OCI-LY1 (cell line): ENCODE results near the gene TKFC.
A peak's percentile ranks its signal among the peaks of the same experiment; 100 is the strongest.

Source experiments
- H2AFZ ChIP-seq: fragments of 200-600 bp; sonication (generic), shearing (Covaris generic); 2 replicates; pipeline ENCODE4 v1.6.0; 2014; ENCODE audit warnings: antibody characterized with exemption, mild to moderate bottlenecking, low read length
- H3F3A ChIP-seq: fragments of 200-600 bp; sonication (generic), shearing (Covaris generic); 2 replicates; pipeline ENCODE4 v1.6.0; 2014; ENCODE audit warnings: mild to moderate bottlenecking, antibody characterized with exemption, low read length, moderate library complexity; ENCODE audit not compliant: insufficient read depth
- H3K27ac ChIP-seq: fragments of 200-600 bp; sonication (generic); 2 replicates; pipeline ENCODE4 v1.5.1; 2014; ENCODE audit warnings: low read length, mixed run types, mild to moderate bottlenecking, low read depth; ENCODE audit not compliant: poor library complexity, severe bottlenecking
- H3K27me3 ChIP-seq: fragments of 200-600 bp; sonication (generic); 2 replicates; pipeline ENCODE4 v1.6.0; 2014; ENCODE audit warnings: antibody characterized with exemption, mild to moderate bottlenecking, low read length, moderate library complexity; ENCODE audit not compliant: insufficient read depth
- H3K36me3 ChIP-seq: fragments of 200-600 bp; sonication (generic); 2 replicates; pipeline ENCODE4 v1.6.1; 2014; ENCODE audit warnings: mild to moderate bottlenecking, antibody characterized with exemption, low read length, moderate library complexity, mixed read lengths; ENCODE audit not compliant: insufficient read depth
- H3K4me1 ChIP-seq: fragments of 200-600 bp; sonication (generic); 2 replicates; pipeline ENCODE4 v1.5.1; 2014; ENCODE audit warnings: mild to moderate bottlenecking, low read length, moderate library complexity; ENCODE audit not compliant: insufficient read depth, severe bottlenecking
- H3K4me2 ChIP-seq: fragments of 200-600 bp; sonication (generic), shearing (Covaris generic); 2 replicates; pipeline ENCODE4 v1.6.1; 2014; ENCODE audit warnings: low read length
- H3K4me3 ChIP-seq: fragments of 200-600 bp; sonication (generic); 2 replicates; pipeline ENCODE4 v1.5.1; 2014; ENCODE audit warnings: low read length, low read depth, mild to moderate bottlenecking, mixed read lengths; ENCODE audit not compliant: poor library complexity, severe bottlenecking
- H3K79me2 ChIP-seq: fragments of 200-600 bp; shearing (Covaris generic); 2 replicates; pipeline ENCODE4 v1.6.1; 2016; ENCODE audit warnings: mixed run types, low read length, mixed read lengths; ENCODE audit not compliant: insufficient read depth
- H3K9ac ChIP-seq: fragments of 200-600 bp; sonication (generic), shearing (Covaris generic); 2 replicates; pipeline ENCODE4 v1.6.1; 2014; ENCODE audit warnings: mild to moderate bottlenecking, low read length, mixed read lengths
- H3K9me2 ChIP-seq: fragments of 200-600 bp; sonication (generic), shearing (Covaris generic); 2 replicates; pipeline ENCODE4 v1.6.1; 2014; ENCODE audit warnings: low read depth, mild to moderate bottlenecking, low read length, mixed read lengths
- H3K9me3 ChIP-seq: fragments of 200-600 bp; shearing (Covaris generic); 2 replicates; pipeline ENCODE4 v1.6.1; 2014; ENCODE audit warnings: low read length, mixed read lengths
- H4K20me1 ChIP-seq: fragments of 200-600 bp; sonication (generic), shearing (Covaris generic); 2 replicates; pipeline ENCODE4 v1.6.0; 2016; ENCODE audit warnings: mild to moderate bottlenecking, low read length; ENCODE audit not compliant: insufficient read depth
- CTCF ChIP-seq: fragments of 200-600 bp; sonication (generic), shearing (Covaris generic); IDR thresholded peaks from 2 replicates; pipeline ENCODE4 v1.5.1; 2017; ENCODE audit warnings: mild to moderate bottlenecking, antibody characterized with exemption, low read length, moderate library complexity, mixed read lengths
- EZH2 ChIP-seq: fragments of 200-600 bp; sonication (generic), shearing (Covaris generic); IDR thresholded peaks from 2 replicates; pipeline ENCODE4 v1.8.0; 2017; ENCODE audit warnings: borderline replicate concordance, mixed run types, mild to moderate bottlenecking, antibody characterized with exemption, low read length, moderate library complexity, mixed read lengths

Gene TKFC

GRCh38 chr11:61294717-61295595 lies 38.1 kb upstream of the TKFC start, which contains the start of gene VWCE:
VWCE (minus strand) TSS chr11:61295316; CDS start chr11:61295037, 279 bp downstream.
- Histone ChIP-seq H3K27ac (no peak within 1 kb of the TSS), H2AFZ (no peak within 1 kb of the TSS), H3K9ac (peak within 1 kb of the TSS; percentile 58), H3K27me3 (peaks cover 5% of the 10 kb centered on the region; the same call in 1 of the 2 replicates), H3K4me2 (peak within 1 kb of the TSS; percentile 70), H3K36me3 (peaks cover 28% of the 10 kb centered on the region), H3K79me2 (no peaks in the 10 kb centered on the region), H3K9me2 (no peaks in the 10 kb centered on the region), H3F3A (no peaks in the 10 kb centered on the region), H3K4me3 (peak within 1 kb of the TSS; percentile 57), H3K4me1 (peaks cover 16% of the 10 kb centered on the region), H4K20me1 (no peaks in the 10 kb centered on the region), H3K9me3 (no peaks in the 10 kb centered on the region)
- TF ChIP-seq CTCF, result peak; percentile 33; the same call in 1 of the 2 replicates
- TF ChIP-seq EZH2, result no peak

GRCh38 chr11:61295596-61295926 lies 37.5 kb upstream of the TKFC start:
- Histone ChIP-seq H2AFZ (no peak overlapping the region), H3K9me2 (no peaks in the 10 kb centered on the region), H3K36me3 (peaks cover 34% of the 10 kb centered on the region), H3K27me3 (peaks cover 3% of the 10 kb centered on the region; the same call in 1 of the 2 replicates), H3K27ac (no peak overlapping the region), H3K9ac (no peak overlapping the region; the same call in 1 of the 2 replicates), H3K4me3 (peak overlapping the region; percentile 57), H3K9me3 (no peaks in the 10 kb centered on the region), H3K4me2 (peak overlapping the region; percentile 70; the same call in 1 of the 2 replicates), H4K20me1 (no peaks in the 10 kb centered on the region), H3K4me1 (peaks cover 16% of the 10 kb centered on the region), H3K79me2 (no peaks in the 10 kb centered on the region), H3F3A (no peaks in the 10 kb centered on the region)
- TF ChIP-seq CTCF, result no peak
- no peak for TF ChIP-seq EZH2

- H3K4me3 ChIP-seq, result no peak overlapping the region
- no peaks in the 10 kb centered on the region for H3K27me3 ChIP-seq
- H3K4me2 ChIP-seq, result no peak overlapping the region
- no peak overlapping the region for H3K27ac ChIP-seq
- H3K79me2 ChIP-seq, result no peaks in the 10 kb centered on the region
- H3K9me3 ChIP-seq, result no peaks in the 10 kb centered on the region
- H3K9ac ChIP-seq, result no peak overlapping the region
- H4K20me1 ChIP-seq, result no peaks in the 10 kb centered on the region
- peaks cover 16% of the 10 kb centered on the region for H3K4me1 ChIP-seq
- TF ChIP-seq CTCF (no peak), EZH2 (no peak)
- peaks cover 52% of the 10 kb centered on the region for H3K36me3 ChIP-seq
- no peak overlapping the region for H2AFZ ChIP-seq
- H3K9me2 ChIP-seq, result no peaks in the 10 kb centered on the region
- no peaks in the 10 kb centered on the region for H3F3A ChIP-seq
Observed at GRCh38 chr11:61297341-61297740, 35.7 kb upstream of the TKFC start.
